ENCODE data around the gene CD68.
A peak's percentile ranks its signal among the peaks of the same experiment; 100 is the strongest.

The CD68 gene

GRCh38 chr17:7560172-7561027 lies 19.0 kb upstream of the CD68 start:
- peak; percentile 41 for DNase-seq

GRCh38 chr17:7561028-7561575 lies 18.3 kb upstream of the CD68 start:
- peak; percentile 94 for DNase-seq

- peak; percentile 95 for DNase-seq
Observed at GRCh38 chr17:7561589-7562207, 17.7 kb upstream of the CD68 start, which contains the start of gene SENP3. SENP3 (plus strand) TSS chr17:7561919; CDS start chr17:7563077, 1,158 bp downstream.

- DNase-seq: peak; percentile 58
Observed at GRCh38 chr17:7562208-7562605, 17.2 kb upstream of the CD68 start.

DNA sequence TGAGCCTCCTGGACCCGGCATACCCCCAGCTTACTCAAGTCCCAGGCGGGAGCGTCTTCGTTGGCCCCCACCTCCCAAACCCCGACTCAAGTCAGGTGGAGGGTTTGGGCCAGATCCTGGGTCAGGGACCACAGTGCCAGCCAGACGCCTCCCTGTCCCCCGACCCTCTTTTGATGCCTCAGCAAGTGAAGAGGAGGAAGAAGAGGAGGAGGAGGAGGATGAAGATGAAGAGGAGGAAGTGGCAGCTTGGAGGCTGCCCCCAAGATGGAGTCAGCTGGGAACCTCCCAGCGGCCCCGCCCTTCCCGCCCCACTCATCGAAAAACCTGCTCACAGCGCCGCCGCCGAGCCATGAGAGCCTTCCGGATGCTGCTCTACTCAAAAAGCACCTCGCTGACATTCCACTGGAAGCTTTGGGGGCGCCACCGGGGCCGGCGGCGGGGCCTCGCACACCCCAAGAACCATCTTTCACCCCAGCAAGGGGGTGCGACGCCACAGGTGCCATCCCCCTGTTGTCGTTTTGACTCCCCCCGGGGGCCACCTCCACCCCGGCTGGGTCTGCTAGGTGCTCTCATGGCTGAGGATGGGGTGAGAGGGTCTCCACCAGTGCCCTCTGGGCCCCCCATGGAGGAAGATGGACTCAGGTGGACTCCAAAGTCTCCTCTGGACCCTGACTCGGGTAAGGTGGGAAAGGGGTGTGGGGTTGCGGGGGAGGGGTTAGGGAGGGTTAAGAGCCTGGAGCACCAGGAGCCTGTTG lies 16.1 kb upstream of the CD68 start:
- no peak for DNase-seq

- no peak for DNase-seq
Observed at GRCh38 chr17:7569571-7569970, 9.9 kb upstream of the CD68 start.

- DNase-seq: no peak
Observed at GRCh38 chr17:7570351-7570750, 9.1 kb upstream of the CD68 start.

DNA sequence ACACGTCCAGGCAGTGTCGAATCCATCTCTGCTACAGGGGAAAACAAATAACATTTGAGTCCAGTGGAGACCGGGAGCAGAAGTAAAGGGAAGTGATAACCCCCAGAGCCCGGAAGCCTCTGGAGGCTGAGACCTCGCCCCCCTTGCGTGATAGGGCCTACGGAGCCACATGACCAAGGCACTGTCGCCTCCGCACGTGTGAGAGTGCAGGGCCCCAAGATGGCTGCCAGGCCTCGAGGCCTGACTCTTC lies 7.2 kb upstream of the CD68 start:
- DNase-seq: no peak

DNA sequence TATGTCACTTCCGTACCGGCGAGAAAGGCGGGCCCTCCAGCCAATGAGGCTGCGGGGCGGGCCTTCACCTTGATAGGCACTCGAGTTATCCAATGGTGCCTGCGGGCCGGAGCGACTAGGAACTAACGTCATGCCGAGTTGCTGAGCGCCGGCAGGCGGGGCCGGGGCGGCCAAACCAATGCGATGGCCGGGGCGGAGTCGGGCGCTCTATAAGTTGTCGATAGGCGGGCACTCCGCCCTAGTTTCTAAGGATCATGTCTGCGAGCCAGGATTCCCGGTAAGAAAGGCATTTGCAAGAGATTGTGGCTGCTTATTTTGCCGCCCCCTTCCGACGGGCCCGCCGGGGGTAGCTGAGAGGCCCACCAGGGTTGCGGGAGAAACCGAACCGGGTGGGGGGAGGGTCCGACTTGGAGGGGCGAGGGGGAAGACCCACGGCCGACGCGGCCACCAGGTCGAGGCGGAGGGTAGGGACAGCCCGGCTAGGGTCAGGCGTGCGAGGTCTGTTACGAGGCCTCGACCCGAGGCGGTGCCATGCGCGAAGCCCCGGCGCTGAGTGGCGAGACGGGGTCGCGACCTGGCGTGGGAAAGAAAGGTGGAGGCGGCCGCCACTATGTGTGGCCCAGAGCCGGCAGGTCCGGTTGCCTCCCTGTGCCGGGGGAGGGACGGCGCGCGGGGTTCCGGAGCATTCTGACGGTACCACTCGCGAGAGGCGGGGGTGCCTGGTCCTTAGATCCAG lies 6.7 kb upstream of the CD68 start:
- DNase-seq: peak; percentile 100

DNA sequence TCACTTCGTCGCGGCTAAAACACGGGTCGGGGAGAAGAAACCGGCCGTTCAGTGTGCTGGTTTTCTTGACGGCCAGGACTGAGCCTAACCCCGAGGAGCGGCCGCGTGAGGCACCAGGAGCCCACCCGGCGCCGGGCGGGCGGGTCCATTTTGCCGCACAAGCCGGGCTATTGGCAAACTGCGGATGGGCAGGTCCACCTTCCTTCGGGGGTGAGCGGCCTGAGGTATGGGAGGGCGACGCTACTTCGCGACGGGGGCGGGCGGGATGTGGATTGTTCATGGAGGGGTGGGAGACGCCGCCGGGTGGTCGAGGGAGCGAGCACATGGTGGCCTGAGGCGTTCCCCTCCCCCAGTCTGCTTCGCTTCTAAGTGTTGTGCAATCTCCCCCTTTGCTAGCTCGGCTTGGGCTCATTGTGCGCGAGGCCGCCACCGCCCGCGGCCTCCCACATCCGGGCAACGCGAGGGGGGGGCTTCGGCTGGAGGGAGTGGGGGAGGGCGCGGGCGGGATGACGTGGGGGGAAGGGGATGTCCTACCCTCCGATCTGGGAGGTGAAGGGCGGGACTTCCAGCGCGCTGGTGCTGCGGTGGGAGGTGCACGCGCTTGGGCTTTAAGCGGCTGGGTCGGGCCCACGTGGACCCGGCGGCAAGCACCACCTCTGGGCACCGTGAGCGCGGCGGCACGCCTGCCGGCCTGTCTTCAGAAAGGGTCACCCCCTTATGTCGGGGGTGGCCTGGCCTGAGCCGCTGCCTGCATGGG lies 5.9 kb upstream of the CD68 start:
- DNase-seq: peak; percentile 97

- no peak for DNase-seq
Observed at GRCh38 chr17:7574176-7574953, 5.1 kb upstream of the CD68 start.

DNA sequence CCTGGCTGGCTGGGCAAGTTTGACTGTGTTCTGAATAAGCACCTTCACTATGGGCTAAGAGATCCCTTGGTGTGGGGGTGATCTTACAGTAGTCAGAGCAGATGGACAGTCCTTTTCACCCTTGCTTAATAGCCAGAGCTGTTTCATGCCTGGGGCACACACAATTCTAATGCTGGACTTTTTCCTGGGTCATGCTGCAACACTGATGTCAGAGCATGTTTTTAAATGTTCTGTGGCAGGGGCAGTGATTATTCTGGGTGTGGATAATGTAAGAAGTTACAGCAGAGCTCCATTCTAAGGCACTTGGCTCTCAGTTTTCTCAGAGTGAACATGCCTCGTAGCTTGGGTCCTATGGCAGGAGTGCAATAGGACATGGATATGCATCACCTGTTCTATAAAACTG lies 4.0 kb upstream of the CD68 start:
- no peak for DNase-seq

- no peak for DNase-seq
Observed at GRCh38 chr17:7575959-7576358, 3.5 kb upstream of the CD68 start.

GRCh38 chr17:7576432-7576937 lies 3.0 kb upstream of the CD68 start:
- no peak for DNase-seq

- no peak for DNase-seq
Observed at GRCh38 chr17:7577327-7578199, 1.9 kb upstream of the CD68 start.

- DNase-seq: peak; percentile 47
Observed at GRCh38 chr17:7579834-7580603, 581 bp downstream of the CD68 start.

GRCh38 chr17:7580604-7581575 lies 1.5 kb downstream of the CD68 start:
- DNase-seq: peak; percentile 44

Data from OCI-M1 (cell line).